Inflammatory macrophage treated with lipopolysaccharide for 1 hour (primary cell): ENCODE measurements around the gene NBL1.

ENCODE experiments used
- DNase-seq, 2 donors: peaks; one replicate each; pipeline ENCODE4 v3.0.0-alpha.2; 2020 to 2022

Gene NBL1

GRCh38 chr1:19705464-19705863 is 61.4 kb downstream of the NBL1 start:
- DNase-seq, result no peak

DNA sequence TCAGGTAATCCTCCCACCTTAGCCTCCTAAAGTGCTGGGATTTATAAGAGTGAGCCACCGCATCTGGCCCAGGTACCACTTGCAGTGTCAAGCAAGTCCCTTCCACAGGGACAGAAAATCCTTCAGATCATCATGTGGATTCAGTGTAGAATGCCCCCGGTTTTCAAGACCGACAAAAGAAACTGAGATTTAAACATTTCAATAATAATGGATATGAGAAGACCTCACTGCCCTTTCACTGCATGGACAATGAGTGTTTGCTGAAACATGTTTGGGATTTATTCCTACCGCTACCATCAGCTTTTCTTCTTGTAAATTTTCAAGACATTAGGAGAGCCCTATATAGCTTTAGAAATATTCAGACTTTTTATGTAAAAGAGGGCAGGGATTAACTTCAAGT is 62.0 kb downstream of the NBL1 start:
- no peak for DNase-seq
